Smooth muscle cell (in vitro differentiated cells): ENCODE measurements around the gene STK10. TPM values are rescaled to one million over a fixed set of nuclear protein-coding genes. Genes with fewer than 3 reads are reported as not detected.

Source experiments
- DNase-seq: peaks from one replicate; lab custom pipeline; 2025; ENCODE audit not compliant: unreplicated experiment; lab: John Stamatoyannopoulos, UW
- H2AFZ ChIP-seq: fragments of 200-600 bp; sonication (generic); 2 replicates; pipeline ENCODE4 v1.6.0; 2016; ENCODE audit warnings: antibody characterized with exemption, low read depth, mild to moderate bottlenecking
- H3F3A ChIP-seq: fragments of 200-600 bp; sonication (generic); 2 replicates; pipeline ENCODE4 v1.6.0; 2017; ENCODE audit warnings: antibody characterized with exemption, low read depth
- H3K27ac ChIP-seq: fragments of 200-600 bp; sonication (generic); 2 replicates; pipeline ENCODE4 v1.5.1; 2016; ENCODE audit warnings: low read depth, mild to moderate bottlenecking
- H3K27me3 ChIP-seq: fragments of 200-600 bp; sonication (generic); 2 replicates; pipeline ENCODE4 v1.6.1; 2016; ENCODE audit warnings: low read depth, mild to moderate bottlenecking
- H3K36me3 ChIP-seq: fragments of 200-600 bp; sonication (generic); 2 replicates; pipeline ENCODE4 v1.5.1; 2016; ENCODE audit warnings: low read depth
- H3K4me1 ChIP-seq: fragments of 200-600 bp; sonication (generic); 2 replicates; pipeline ENCODE4 v1.5.1; 2016; ENCODE audit warnings: low read depth
- H3K4me2 ChIP-seq: fragments of 200-600 bp; sonication (generic); 2 replicates; pipeline ENCODE4 v1.6.0; 2016; ENCODE audit warnings: mild to moderate bottlenecking
- H3K4me3 ChIP-seq: fragments of 200-600 bp; sonication (generic); 2 replicates; pipeline ENCODE4 v1.5.1; 2016; ENCODE audit warnings: mild to moderate bottlenecking
- H3K79me2 ChIP-seq: fragments of 200-600 bp; sonication (generic); 2 replicates; pipeline ENCODE4 v1.6.0; 2016; ENCODE audit warnings: low read depth, mild to moderate bottlenecking
- H3K9ac ChIP-seq: fragments of 200-600 bp; sonication (generic); 2 replicates; pipeline ENCODE4 v1.6.0; 2016; ENCODE audit warnings: low read depth
- H3K9me3 ChIP-seq: fragments of 200-600 bp; sonication (generic); replicated peaks from 2 replicates; pipeline ENCODE4 v1.5.1; 2016; ENCODE audit warnings: low read depth
- H4K20me1 ChIP-seq: fragments of 200-600 bp; sonication (generic); 2 replicates; pipeline ENCODE4 v1.6.0; 2016; ENCODE audit warnings: low read depth
- CTCF ChIP-seq: fragments of 200-600 bp; sonication (generic); IDR thresholded peaks from 2 replicates; pipeline ENCODE4 v1.5.1; 2017; ENCODE audit warnings: borderline replicate concordance, mild to moderate bottlenecking, antibody characterized with exemption; ENCODE audit not compliant: insufficient read depth, poor library complexity, severe bottlenecking
- WGBS: methylation state at CpG from one replicate; pipeline ENCODE4 v1.1.7; 2016; ENCODE audit warnings: low lambda C conversion rate; 5-methylcytosine and 5-hydroxymethylcytosine counted together
- polyA plus RNA-seq: library from polyadenylated mRNA; unstranded; fragments of >200 nt; fragmentation: Nextera tagmentation; extraction: Ambion mirVana; gene quantifications from 2 replicates; pipeline ENCODE4 v1.2.1, GENCODE V29; 2016
- total RNA-seq: library from RNA; depleted of rRNA; stranded (reverse); fragments of >200 nt; gene quantifications from 2 replicates; pipeline ENCODE4 v1.2.3, GENCODE V29; 2014

Gene STK10
- total and polyA plus RNA-seq, 2 experiments from 2014 or later, result 10.7 to 26.0 TPM

GRCh38 chr5:172223901-172224873, 36.2 kb upstream of the STK10 start:
- Histone ChIP-seq H3K4me3 (no peak overlapping the region), H4K20me1 (peaks cover 22% of the 10 kb centered on the region), H3K36me3 (peaks cover 5% of the 10 kb centered on the region), H3F3A (no peaks in the 10 kb centered on the region), H3K27me3 (no peaks in the 10 kb centered on the region), H3K79me2 (peaks cover 36% of the 10 kb centered on the region), H3K4me1 (peaks cover 17% of the 10 kb centered on the region), H3K4me2 (no peak overlapping the region), H2AFZ (no peak overlapping the region), H3K9me3 (no peaks in the 10 kb centered on the region), H3K9ac (no peak overlapping the region), H3K27ac (no peak overlapping the region)
- DNase-seq, result no peak
- TF ChIP-seq CTCF, result no peak
- WGBS, result 95% methylated on average over 10 of the region's 10 CpGs

- no peak for DNase-seq
- Histone ChIP-seq H3K36me3 (peaks cover 5% of the 10 kb centered on the region), H3K9me3 (no peaks in the 10 kb centered on the region), H3K4me3 (no peak overlapping the region), H3K9ac (no peak overlapping the region), H3F3A (no peaks in the 10 kb centered on the region), H3K27me3 (no peaks in the 10 kb centered on the region), H3K4me1 (peaks cover 3% of the 10 kb centered on the region), H2AFZ (no peak overlapping the region), H3K4me2 (no peak overlapping the region), H3K27ac (no peak overlapping the region), H3K79me2 (peaks cover 56% of the 10 kb centered on the region), H4K20me1 (peaks cover 48% of the 10 kb centered on the region)
- WGBS, result 94% methylated on average over 2 of the region's 2 CpGs
- no peak for TF ChIP-seq CTCF
Measured at GRCh38 chr5:172219296-172219695, 31.3 kb upstream of the STK10 start.

GRCh38 chr5:172216345-172216744, 28.3 kb upstream of the STK10 start:
- no peak overlapping the region for H3K4me3 ChIP-seq
- H3K9ac ChIP-seq, result no peak overlapping the region
- H4K20me1 ChIP-seq, result peaks cover 72% of the 10 kb centered on the region
- H3K27me3 ChIP-seq, result no peaks in the 10 kb centered on the region
- H3K4me1 ChIP-seq, result no peaks in the 10 kb centered on the region
- peaks cover 44% of the 10 kb centered on the region for H3K79me2 ChIP-seq
- 86% methylated on average over 3 of the region's 3 CpGs for WGBS
- no peak for DNase-seq
- H3K36me3 ChIP-seq, result peaks cover 5% of the 10 kb centered on the region
- H3K4me2 ChIP-seq, result no peak overlapping the region
- H3F3A ChIP-seq, result no peaks in the 10 kb centered on the region
- H3K27ac ChIP-seq, result no peak overlapping the region
- no peak for TF ChIP-seq CTCF
- no peaks in the 10 kb centered on the region for H3K9me3 ChIP-seq
- H2AFZ ChIP-seq, result no peak overlapping the region

- H3K79me2 ChIP-seq, result peaks cover 31% of the 10 kb centered on the region
- no peaks in the 10 kb centered on the region for H3K4me1 ChIP-seq
- WGBS, result over 99% methylated on average over 4 of the region's 4 CpGs
Measured at GRCh38 chr5:172213126-172213525, 25.1 kb upstream of the STK10 start.

More at GRCh38 chr5:172213126-172213525, 25.1 kb upstream of the STK10 start:
- Histone ChIP-seq H3K9me3 (no peaks in the 10 kb centered on the region), H3K27ac (no peak overlapping the region), H3K27me3 (no peaks in the 10 kb centered on the region), H3K4me2 (no peak overlapping the region), H3F3A (peaks cover 2% of the 10 kb centered on the region), H3K4me3 (no peak overlapping the region), H4K20me1 (peaks cover 70% of the 10 kb centered on the region), H3K36me3 (peaks cover 5% of the 10 kb centered on the region), H3K9ac (no peak overlapping the region), H2AFZ (no peak overlapping the region)
- TF ChIP-seq CTCF, result no peak
- DNase-seq, result no peak
